ENCODE measurements around the gene MLLT6. TPM values are rescaled to one million over a fixed set of nuclear protein-coding genes. Genes with fewer than 3 reads are reported as not detected.

The MLLT6 gene
- total RNA-seq, 1 experiment from 2014 or later = 50.6 TPM

- H3K9me3 ChIP-seq (ENCODE audit: control insufficient read depth, insufficient read depth, low read depth, low read length) = no peaks in the 10 kb centered on the region
- no peak for DNase-seq (ENCODE audit: low read depth, low spot score)
- CTCF ChIA-PET = no interaction called here
- no peak overlapping the region for H3K4me3 ChIP-seq (ENCODE audit: low read depth in 2 of 2, low read length in 2 of 2)
- in situ Hi-C loops (cut with HindIII; ENCODE audit: low pct_unique_long_range_greater_than_20kb, low sequenced_read_pairs) = no loop called here
- no peaks in the 10 kb centered on the region for H3K4me1 ChIP-seq (ENCODE audit: control insufficient read depth, insufficient read depth, low read length)
- ATAC-seq = no peak
- BruUV-seq (replicated peaks) = no TSS peak
- H3K27ac ChIP-seq (ENCODE audit: low read length) = no peak overlapping the region
- TF ChIP-seq REST (IDR thresholded peaks at IDR 0.05; ENCODE audit: insufficient read depth in 1 of 2, low read depth in 2 of 2, low read length in 1 of 2) = no peak
- TF ChIP-seq CTCF (IDR thresholded peaks at IDR 0.05) = no peak
- no peak for TF ChIP-seq TCF7L2 (IDR thresholded peaks at IDR 0.05; ENCODE audit: low read depth, low read length)
- TF ChIP-seq SIN3A (IDR thresholded peaks at IDR 0.05; ENCODE audit: borderline replicate concordance, insufficient read depth, low read depth, low read length) = no peak
- no peak for TF ChIP-seq POLR2AphosphoS5 (IDR thresholded peaks at IDR 0.05; ENCODE audit: low read depth, low read length)
- POLR2A ChIA-PET = no interaction called here
- H3K27me3 ChIP-seq (ENCODE audit: control insufficient read depth, insufficient read depth, low read length) = no peaks in the 10 kb centered on the region
- H3K36me3 ChIP-seq (ENCODE audit: control insufficient read depth, insufficient read depth, low read length) = no peaks in the 10 kb centered on the region
- intact Hi-C loops (cut with micrococcal nuclease; ENCODE audit: unreplicated experiment) = no loop called here
These were observed 5.9 kb downstream of the MLLT6 start for GRCh38 chr17:38710985-38711384.

- ATAC-seq = no peak
- intact Hi-C loops (cut with micrococcal nuclease; ENCODE audit: unreplicated experiment) = no loop called here
- Histone ChIP-seq H3K9me3 (ENCODE audit: control insufficient read depth, insufficient read depth, low read depth, low read length) (no peaks in the 10 kb centered on the region), H3K36me3 (ENCODE audit: control insufficient read depth, insufficient read depth, low read length) (no peaks in the 10 kb centered on the region), H3K27ac (ENCODE audit: low read length) (no peak overlapping the region), H3K4me1 (ENCODE audit: control insufficient read depth, insufficient read depth, low read length) (no peaks in the 10 kb centered on the region), H3K27me3 (ENCODE audit: control insufficient read depth, insufficient read depth, low read length) (no peaks in the 10 kb centered on the region), H3K4me3 (ENCODE audit: low read depth in 2 of 2, low read length in 2 of 2) (no peak overlapping the region)
- BruUV-seq (replicated peaks) = no TSS peak
- in situ Hi-C loops (cut with HindIII; ENCODE audit: low pct_unique_long_range_greater_than_20kb, low sequenced_read_pairs) = no loop called here
- no peak for DNase-seq (ENCODE audit: low read depth, low spot score)
- POLR2A ChIA-PET = no interaction called here
- no peak for TF ChIP-seq TCF7L2 (IDR thresholded peaks at IDR 0.05; ENCODE audit: low read depth, low read length)
- TF ChIP-seq CTCF (IDR thresholded peaks at IDR 0.05) = no peak
- TF ChIP-seq POLR2AphosphoS5 (IDR thresholded peaks at IDR 0.05; ENCODE audit: low read depth, low read length) = no peak
- no peak for TF ChIP-seq SIN3A (IDR thresholded peaks at IDR 0.05; ENCODE audit: borderline replicate concordance, insufficient read depth, low read depth, low read length)
- TF ChIP-seq REST (IDR thresholded peaks at IDR 0.05; ENCODE audit: insufficient read depth in 1 of 2, low read depth in 2 of 2, low read length in 1 of 2) = no peak
- CTCF ChIA-PET = no interaction called here
These were observed 6.9 kb downstream of the MLLT6 start for GRCh38 chr17:38711792-38712571.

Data from Panc1 (cell line).